ENCODE data around the gene C1orf146. TPM values are rescaled to one million over a fixed set of nuclear protein-coding genes. Genes with fewer than 3 reads are reported as not detected.

C1orf146 gene
- polyA plus RNA-seq, 3 donors from 2014 or later, result not detected

DNA sequence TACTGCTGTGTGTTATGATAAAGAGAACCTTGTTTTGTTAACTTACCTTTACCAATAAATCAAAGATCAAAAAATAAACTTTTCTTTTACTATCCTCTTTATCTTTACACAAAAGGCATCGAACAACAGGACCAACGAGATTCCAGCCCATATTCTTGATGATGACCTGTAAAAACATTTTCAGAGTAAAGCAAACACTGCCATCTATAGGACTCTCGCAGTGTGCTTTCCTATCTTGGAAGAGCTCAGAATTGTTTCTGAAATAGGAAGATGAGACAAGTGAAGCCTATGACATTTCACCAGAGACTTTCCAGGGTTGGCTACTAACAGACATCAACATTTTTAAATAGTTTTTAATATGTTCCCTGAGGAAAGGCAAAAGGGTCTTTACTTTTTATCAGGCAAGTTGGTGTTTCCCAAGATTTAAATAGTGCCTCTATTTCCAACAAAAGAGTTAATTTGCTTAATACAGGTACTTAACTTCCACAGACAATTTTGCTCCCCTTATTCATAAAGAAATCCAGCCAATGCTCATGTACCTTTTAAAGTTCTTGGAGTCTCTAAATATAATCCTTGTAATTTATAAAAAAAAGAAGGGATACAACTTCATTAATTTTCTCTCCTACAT, 73.8 kb downstream of the C1orf146 start:
- Mint-ChIP-seq H3K4me1 (peaks cover 7 to 14% of the 10 kb centered on the region in 2 donors), H3K4me3 (no peak overlapping the region), H3K36me3 (peaks cover 16 to 38% (median 31%) of the 10 kb centered on the region in 3 donors), H3K27ac (no peak overlapping the region), H3K9me3 (no peaks in the 10 kb centered on the region), H3K27me3 (ENCODE audit: low read depth in 3 of 3) (no peaks in the 10 kb centered on the region)
- peak in 1 of 3 donors; percentile 31 for DNase-seq

Other genes starting within 250 kb of the C1orf146 start
- gene EPHX4, start 187.9 kb upstream of the C1orf146 start, polyA plus RNA-seq, result 10 to 100 TPM in 1 of 3 donors, 1 to 10 TPM in 2; 1.1 to 10.1 (median 4.9) TPM
- gene SETSIP, start 142.5 kb upstream of the C1orf146 start, polyA plus RNA-seq, result not detected
- gene BTBD8, start 137.6 kb upstream of the C1orf146 start, polyA plus RNA-seq, result 1 to 10 TPM; 1.5 to 2.3 (median 1.5) TPM
- 10 to 100 TPM; 10.8 to 18.3 (median 15.3) TPM for gene GLMN, start 81.1 kb downstream of the C1orf146 start, polyA plus RNA-seq
- 10 to 100 TPM in 2 of 3 donors, 1 to 10 TPM in 1; 7.9 to 28.6 (median 11.6) TPM for gene RPAP2, start 81.1 kb downstream of the C1orf146 start, polyA plus RNA-seq